ENCODE measurements around the gene ST8SIA6. TPM values are rescaled to one million over a fixed set of nuclear protein-coding genes. Genes with fewer than 3 reads are reported as not detected.
A peak's percentile ranks its signal among the peaks of the same experiment; 100 is the strongest.

Gene ST8SIA6
- total and polyA plus RNA-seq, 9 of the 15 experiments (the other 6 are each of a cell fraction or from before 2014, with no cell fraction given), result 0.69 to 6.7 (median 5.0) TPM

DNA sequence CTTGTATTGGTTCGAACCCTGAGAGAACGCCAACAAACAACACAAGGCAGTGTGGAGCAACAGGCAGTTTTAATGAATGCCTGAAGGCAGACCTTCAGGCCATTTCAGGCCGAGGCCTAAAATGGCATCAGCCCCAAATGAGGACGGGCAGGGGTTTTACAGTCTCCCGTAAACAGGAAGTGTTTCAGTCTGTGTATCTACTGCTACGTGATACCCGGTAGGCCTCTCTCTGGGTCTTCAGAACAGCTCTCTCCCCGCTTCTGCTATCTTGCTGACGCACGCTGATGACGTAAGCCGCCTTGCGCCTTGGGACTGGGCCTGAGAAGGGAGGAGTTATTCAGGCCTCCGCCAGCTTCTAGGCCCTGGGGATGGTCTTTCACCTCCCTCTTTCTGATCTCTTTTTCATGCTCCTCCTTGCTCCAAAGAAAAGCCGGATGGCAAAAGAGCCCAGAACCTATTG lies 67.7 kb downstream of the ST8SIA6 start (continued):
- TF ChIP-seq, protein P1, sequence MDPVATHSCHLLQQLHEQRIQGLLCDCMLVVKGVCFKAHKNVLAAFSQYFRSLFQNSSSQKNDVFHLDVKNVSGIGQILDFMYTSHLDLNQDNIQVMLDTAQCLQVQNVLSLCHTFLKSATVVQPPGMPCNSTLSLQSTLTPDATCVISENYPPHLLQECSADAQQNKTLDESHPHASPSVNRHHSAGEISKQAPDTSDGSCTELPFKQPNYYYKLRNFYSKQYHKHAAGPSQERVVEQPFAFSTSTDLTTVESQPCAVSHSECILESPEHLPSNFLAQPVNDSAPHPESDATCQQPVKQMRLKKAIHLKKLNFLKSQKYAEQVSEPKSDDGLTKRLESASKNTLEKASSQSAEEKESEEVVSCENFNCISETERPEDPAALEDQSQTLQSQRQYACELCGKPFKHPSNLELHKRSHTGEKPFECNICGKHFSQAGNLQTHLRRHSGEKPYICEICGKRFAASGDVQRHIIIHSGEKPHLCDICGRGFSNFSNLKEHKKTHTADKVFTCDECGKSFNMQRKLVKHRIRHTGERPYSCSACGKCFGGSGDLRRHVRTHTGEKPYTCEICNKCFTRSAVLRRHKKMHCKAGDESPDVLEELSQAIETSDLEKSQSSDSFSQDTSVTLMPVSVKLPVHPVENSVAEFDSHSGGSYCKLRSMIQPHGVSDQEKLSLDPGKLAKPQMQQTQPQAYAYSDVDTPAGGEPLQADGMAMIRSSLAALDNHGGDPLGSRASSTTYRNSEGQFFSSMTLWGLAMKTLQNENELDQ (CRISPR knock-in tag; IDR thresholded peaks at IDR 0.05; ENCODE audit: borderline replicate concordance), result no peak
- TF ChIP-seq, protein P2, sequence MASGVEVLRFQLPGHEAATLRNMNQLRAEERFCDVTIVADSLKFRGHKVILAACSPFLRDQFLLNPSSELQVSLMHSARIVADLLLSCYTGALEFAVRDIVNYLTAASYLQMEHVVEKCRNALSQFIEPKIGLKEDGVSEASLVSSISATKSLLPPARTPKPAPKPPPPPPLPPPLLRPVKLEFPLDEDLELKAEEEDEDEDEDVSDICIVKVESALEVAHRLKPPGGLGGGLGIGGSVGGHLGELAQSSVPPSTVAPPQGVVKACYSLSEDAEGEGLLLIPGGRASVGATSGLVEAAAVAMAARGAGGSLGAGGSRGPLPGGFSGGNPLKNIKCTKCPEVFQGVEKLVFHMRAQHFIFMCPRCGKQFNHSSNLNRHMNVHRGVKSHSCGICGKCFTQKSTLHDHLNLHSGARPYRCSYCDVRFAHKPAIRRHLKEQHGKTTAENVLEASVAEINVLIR (CRISPR knock-in tag; IDR thresholded peaks at IDR 0.05), result peak; percentile 82
- TF ChIP-seq ZNF133 (CRISPR knock-in tag; IDR thresholded peaks at IDR 0.05), result no peak
- TF ChIP-seq PCBP1 (IDR thresholded peaks at IDR 0.05; ENCODE audit: low read depth, low read length, poor library complexity, severe bottlenecking), result no peak
- TF ChIP-seq, protein P3, sequence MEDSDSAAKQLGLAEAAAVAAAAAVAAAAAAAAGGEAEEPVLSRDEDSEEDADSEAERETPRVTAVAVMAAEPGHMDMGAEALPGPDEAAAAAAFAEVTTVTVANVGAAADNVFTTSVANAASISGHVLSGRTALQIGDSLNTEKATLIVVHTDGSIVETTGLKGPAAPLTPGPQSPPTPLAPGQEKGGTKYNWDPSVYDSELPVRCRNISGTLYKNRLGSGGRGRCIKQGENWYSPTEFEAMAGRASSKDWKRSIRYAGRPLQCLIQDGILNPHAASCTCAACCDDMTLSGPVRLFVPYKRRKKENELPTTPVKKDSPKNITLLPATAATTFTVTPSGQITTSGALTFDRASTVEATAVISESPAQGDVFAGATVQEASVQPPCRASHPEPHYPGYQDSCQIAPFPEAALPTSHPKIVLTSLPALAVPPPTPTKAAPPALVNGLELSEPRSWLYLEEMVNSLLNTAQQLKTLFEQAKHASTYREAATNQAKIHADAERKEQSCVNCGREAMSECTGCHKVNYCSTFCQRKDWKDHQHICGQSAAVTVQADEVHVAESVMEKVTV (CRISPR knock-in tag; IDR thresholded peaks at IDR 0.05), result no peak
- TF ChIP-seq, protein P4, sequence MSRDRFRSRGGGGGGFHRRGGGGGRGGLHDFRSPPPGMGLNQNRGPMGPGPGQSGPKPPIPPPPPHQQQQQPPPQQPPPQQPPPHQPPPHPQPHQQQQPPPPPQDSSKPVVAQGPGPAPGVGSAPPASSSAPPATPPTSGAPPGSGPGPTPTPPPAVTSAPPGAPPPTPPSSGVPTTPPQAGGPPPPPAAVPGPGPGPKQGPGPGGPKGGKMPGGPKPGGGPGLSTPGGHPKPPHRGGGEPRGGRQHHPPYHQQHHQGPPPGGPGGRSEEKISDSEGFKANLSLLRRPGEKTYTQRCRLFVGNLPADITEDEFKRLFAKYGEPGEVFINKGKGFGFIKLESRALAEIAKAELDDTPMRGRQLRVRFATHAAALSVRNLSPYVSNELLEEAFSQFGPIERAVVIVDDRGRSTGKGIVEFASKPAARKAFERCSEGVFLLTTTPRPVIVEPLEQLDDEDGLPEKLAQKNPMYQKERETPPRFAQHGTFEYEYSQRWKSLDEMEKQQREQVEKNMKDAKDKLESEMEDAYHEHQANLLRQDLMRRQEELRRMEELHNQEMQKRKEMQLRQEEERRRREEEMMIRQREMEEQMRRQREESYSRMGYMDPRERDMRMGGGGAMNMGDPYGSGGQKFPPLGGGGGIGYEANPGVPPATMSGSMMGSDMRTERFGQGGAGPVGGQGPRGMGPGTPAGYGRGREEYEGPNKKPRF (IDR thresholded peaks at IDR 0.05; ENCODE audit: low read depth, low read length), result no peak
- TF ChIP-seq, protein P5, sequence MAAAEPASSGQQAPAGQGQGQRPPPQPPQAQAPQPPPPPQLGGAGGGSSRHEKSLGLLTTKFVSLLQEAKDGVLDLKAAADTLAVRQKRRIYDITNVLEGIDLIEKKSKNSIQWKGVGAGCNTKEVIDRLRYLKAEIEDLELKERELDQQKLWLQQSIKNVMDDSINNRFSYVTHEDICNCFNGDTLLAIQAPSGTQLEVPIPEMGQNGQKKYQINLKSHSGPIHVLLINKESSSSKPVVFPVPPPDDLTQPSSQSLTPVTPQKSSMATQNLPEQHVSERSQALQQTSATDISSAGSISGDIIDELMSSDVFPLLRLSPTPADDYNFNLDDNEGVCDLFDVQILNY (CRISPR knock-in tag; IDR thresholded peaks at IDR 0.05), result no peak
- TF ChIP-seq ARNT (IDR thresholded peaks at IDR 0.05), result no peak
- peak; percentile 43 for TF ChIP-seq SPI1 (IDR thresholded peaks at IDR 0.05; ENCODE audit: borderline replicate concordance, low read depth, low read length)
- TF ChIP-seq, protein P6, sequence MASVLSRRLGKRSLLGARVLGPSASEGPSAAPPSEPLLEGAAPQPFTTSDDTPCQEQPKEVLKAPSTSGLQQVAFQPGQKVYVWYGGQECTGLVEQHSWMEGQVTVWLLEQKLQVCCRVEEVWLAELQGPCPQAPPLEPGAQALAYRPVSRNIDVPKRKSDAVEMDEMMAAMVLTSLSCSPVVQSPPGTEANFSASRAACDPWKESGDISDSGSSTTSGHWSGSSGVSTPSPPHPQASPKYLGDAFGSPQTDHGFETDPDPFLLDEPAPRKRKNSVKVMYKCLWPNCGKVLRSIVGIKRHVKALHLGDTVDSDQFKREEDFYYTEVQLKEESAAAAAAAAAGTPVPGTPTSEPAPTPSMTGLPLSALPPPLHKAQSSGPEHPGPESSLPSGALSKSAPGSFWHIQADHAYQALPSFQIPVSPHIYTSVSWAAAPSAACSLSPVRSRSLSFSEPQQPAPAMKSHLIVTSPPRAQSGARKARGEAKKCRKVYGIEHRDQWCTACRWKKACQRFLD (CRISPR knock-in tag; IDR thresholded peaks at IDR 0.05), result no peak
- no peak for TF ChIP-seq NFYB (IDR thresholded peaks at IDR 0.05; ENCODE audit: extremely low read depth, insufficient read length)
- TF ChIP-seq GTF2A2 (tag; IDR thresholded peaks at IDR 0.05), result no peak
- no peak for TF ChIP-seq ZNF217 (CRISPR knock-in tag; IDR thresholded peaks at IDR 0.05)
- no peak for TF ChIP-seq NFIX (CRISPR knock-in tag; IDR thresholded peaks at IDR 0.05; ENCODE audit: low read depth)
- TF ChIP-seq, protein P7, sequence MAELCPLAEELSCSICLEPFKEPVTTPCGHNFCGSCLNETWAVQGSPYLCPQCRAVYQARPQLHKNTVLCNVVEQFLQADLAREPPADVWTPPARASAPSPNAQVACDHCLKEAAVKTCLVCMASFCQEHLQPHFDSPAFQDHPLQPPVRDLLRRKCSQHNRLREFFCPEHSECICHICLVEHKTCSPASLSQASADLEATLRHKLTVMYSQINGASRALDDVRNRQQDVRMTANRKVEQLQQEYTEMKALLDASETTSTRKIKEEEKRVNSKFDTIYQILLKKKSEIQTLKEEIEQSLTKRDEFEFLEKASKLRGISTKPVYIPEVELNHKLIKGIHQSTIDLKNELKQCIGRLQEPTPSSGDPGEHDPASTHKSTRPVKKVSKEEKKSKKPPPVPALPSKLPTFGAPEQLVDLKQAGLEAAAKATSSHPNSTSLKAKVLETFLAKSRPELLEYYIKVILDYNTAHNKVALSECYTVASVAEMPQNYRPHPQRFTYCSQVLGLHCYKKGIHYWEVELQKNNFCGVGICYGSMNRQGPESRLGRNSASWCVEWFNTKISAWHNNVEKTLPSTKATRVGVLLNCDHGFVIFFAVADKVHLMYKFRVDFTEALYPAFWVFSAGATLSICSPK (IDR thresholded peaks at IDR 0.05; ENCODE audit: borderline replicate concordance), result no peak
- TF ChIP-seq GTF2F1 (IDR thresholded peaks at IDR 0.05; ENCODE audit: low read depth, low read length), result no peak

All from K562 (cell line).